K562 (cell line): ENCODE data around the gene MPST. TPM values are rescaled to one million over a fixed set of nuclear protein-coding genes. Genes with fewer than 3 reads are reported as not detected.

Experiments
- ATF7 ChIP-seq: fragments of 450-650 bp; IDR thresholded peaks from 2 replicates; pipeline ENCODE4 v1.7.1; 2014; ENCODE audit warnings: mild to moderate bottlenecking, moderate library complexity
- KLF16 ChIP-seq: IDR thresholded peaks from 2 replicates; pipeline ENCODE4 v1.6.1; 2016; ENCODE audit warnings: antibody characterized with exemption
- MAFK ChIP-seq: IDR thresholded peaks from 2 replicates; pipeline ENCODE4 v1.6.1; 2011; ENCODE audit warnings: low read length, improper control_type of control experiment
- MEF2D ChIP-seq: conservative IDR thresholded peaks from 2 replicates; pipeline ENCODE4 v1.6.1; 2016; ENCODE audit warnings: low read depth, missing genetic modification characterization, missing compliant biosample characterization
- MIER1 ChIP-seq: fragments of 450-650 bp; IDR thresholded peaks from 2 replicates; pipeline ENCODE4 v1.6.1; 2016; ENCODE audit warnings: antibody characterized with exemption, mild to moderate bottlenecking, low read depth
- RAD21 ChIP-seq, 2 experiments: fragments of 250-450 bp in 1 of 2; fragments of 450-650 bp in 1 of 2; sonication (Bioruptor Pico) in 1 of 2; formaldehyde crosslinking in 1 of 2; IDR thresholded peaks in 1 of 2; conservative IDR thresholded peaks in 1 of 2; 2 replicates each; pipeline versions ENCODE4 v1.4.0 to v1.8.0; 2020 to 2022; ENCODE audit warnings: mild to moderate bottlenecking in 2 of 2, moderate library complexity in 1 of 2
- RBM14 ChIP-seq: fragments of 200-400 bp; formaldehyde crosslinking; IDR thresholded peaks from 2 replicates; pipeline ENCODE4 v1.6.1; 2018; ENCODE audit warnings: low read depth, mild to moderate bottlenecking, low read length, moderate library complexity, borderline replicate concordance; ENCODE audit not compliant: insufficient read depth
- REST ChIP-seq, 2 experiments: fragments of 450-650 bp; formaldehyde crosslinking in 1 of 2; IDR thresholded peaks; 2 replicates each; pipeline versions ENCODE4 v1.4.0 to v1.6.1; 2014 to 2020; ENCODE audit warnings: mild to moderate bottlenecking in 2 of 2, borderline replicate concordance in 1 of 2, low read depth in 1 of 2
- SIN3A ChIP-seq, 2 experiments: fragments of 150-350 bp in 1 of 2; IDR thresholded peaks; 2 replicates each; pipeline ENCODE4 v1.6.1; 2011 to 2016; ENCODE audit warnings: borderline replicate concordance in 2 of 2, low read depth in 2 of 2, low read length in 2 of 2, mild to moderate bottlenecking in 2 of 2, moderate library complexity in 2 of 2; ENCODE audit not compliant: control insufficient read depth in 1 of 2
- SLC30A9 ChIP-seq: fragments of 250-450 bp; sonication (Bioruptor Pico); IDR thresholded peaks from 2 replicates; pipeline ENCODE4 v1.8.0; 2022; ENCODE audit warnings: mild to moderate bottlenecking, moderate library complexity
- USF1 ChIP-seq: sonication (generic); formaldehyde crosslinking; IDR thresholded peaks from 2 replicates; pipeline ENCODE4 v1.9.0; 2022; ENCODE audit warnings: mild to moderate bottlenecking, missing genetic modification reagents
- XRCC5 ChIP-seq: fragments of 200-400 bp; formaldehyde crosslinking; IDR thresholded peaks from 2 replicates; pipeline ENCODE4 v1.6.1; 2017; ENCODE audit warnings: low read depth, mild to moderate bottlenecking, low read length
- YY1 ChIP-seq, 3 experiments: IDR thresholded peaks; 2 replicates each; pipeline ENCODE4 v1.6.1; 2011; ENCODE audit warnings: low read length in 2 of 3, mild to moderate bottlenecking in 2 of 3, moderate library complexity in 2 of 3, borderline replicate concordance in 1 of 3, control low read depth in 1 of 3, low read depth in 1 of 3; ENCODE audit not compliant: insufficient read depth in 3 of 3, insufficient replicate concordance in 2 of 3, control insufficient read depth in 1 of 3, insufficient read length in 1 of 3; ENCODE audit errors: extremely low read depth in 1 of 3
- ZBTB2 ChIP-seq: fragments of 450-650 bp; IDR thresholded peaks from 2 replicates; pipeline ENCODE4 v1.6.1; 2016; ENCODE audit warnings: antibody characterized with exemption
- ZNF274 ChIP-seq: IDR thresholded peaks from 2 replicates; pipeline ENCODE4 v1.6.1; 2011; ENCODE audit warnings: low read depth, mild to moderate bottlenecking, low read length, moderate library complexity, borderline replicate concordance
- ZNF589 ChIP-seq: fragments of 200-800 bp; sonication (Bioruptor generic); IDR thresholded peaks from 2 replicates; pipeline ENCODE4 v1.6.1; 2016; ENCODE audit warnings: low read depth, missing genetic modification characterization, missing compliant biosample characterization
- polyA plus RNA-seq, 8 experiments: library from polyadenylated mRNA; depleted of rRNA in 4 of 8; stranded (reverse) in 5 of 8; unstranded in 3 of 8; fragments of >200 nt; fragmentation: Nextera tagmentation in 2 of 8; fragmentation: Illumina TruSeq in 1 of 8; extraction: Ambion mirVana in 2 of 8; extraction: Trizol in 1 of 8; gene quantifications; 2 replicates each; pipeline versions ENCODE4 v1.2.1 to v1.2.3, GENCODE V29; 2011 to 2014; ENCODE audit warnings: inconsistent platforms in 1 of 8, missing spikeins in 1 of 8
- total RNA-seq, 7 experiments: library from RNA; depleted of rRNA in 6 of 7; stranded (reverse); fragments of >200 nt in 6 of 7; fragmentation: Illumina TruSeq in 2 of 7; extraction: Trizol in 2 of 7; gene quantifications; 2 replicates each; pipeline versions ENCODE4 v1.2.1 to v1.2.3, GENCODE V29; 2011 to 2021; ENCODE audit warnings: low replicate concordance in 1 of 7

Gene MPST
- total and polyA plus RNA-seq, 9 of the 15 experiments (the other 6 are each of a cell fraction or from before 2014, with no cell fraction given): 0.65 to 104 (median 24.3) TPM

GRCh38 chr22:37077802-37078448, 58.4 kb downstream of the MPST start (continued):
- TF ChIP-seq RAD21 (CRISPR knock-in tag; conservative IDR thresholded peaks at IDR 0.05 in 1 of 2, IDR thresholded peaks at IDR 0.05 in 1 of 2) (peak; percentile 62 to 74), USF1 (no peak), ZNF274 (no peak), REST (IDR thresholded peaks at IDR 0.05; ENCODE audit: borderline replicate concordance) (peak; percentile 39; the same call in 1 of the 2 replicates), REST (CRISPR knock-in tag; IDR thresholded peaks at IDR 0.05; ENCODE audit: low read depth) (no peak), ATF7 (no peak), SIN3A (IDR thresholded peaks at IDR 0.05; ENCODE audit: borderline replicate concordance in 2 of 2, control insufficient read depth in 1 of 2, low read depth in 2 of 2, low read length in 2 of 2) (no peak), XRCC5 (peak; percentile 51; the same call in 1 of the 2 replicates), MEF2D (tag) (no peak), SLC30A9 (CRISPR knock-in tag) (no peak), KLF16 (no peak), MIER1 (no peak), YY1 (IDR thresholded peaks at IDR 0.05; ENCODE audit: borderline replicate concordance in 1 of 3, control insufficient read depth in 1 of 3, extremely low read depth in 1 of 3, insufficient read depth in 3 of 3, insufficient read length in 1 of 3, insufficient replicate concordance in 2 of 3, low read depth in 1 of 3, low read length in 2 of 3) (no peak), RBM14 (no peak), ZNF589 (CRISPR knock-in tag) (no peak), ZBTB2 (no peak), MAFK (no peak)
